Spleen (tissue), 7 donors: Measurements from ENCODE around the gene CSNK2B.

ENCODE experiments used
- POLR2A ChIP-seq, 3 donors: fragments of 450-650 bp; IDR thresholded peaks; one replicate each; pipeline ENCODE4 v1.5.1; 2017; ENCODE audit warnings: antibody characterized with exemption in 3 of 3, mild to moderate bottlenecking in 1 of 3
- POLR2AphosphoS5 ChIP-seq, 3 donors: sonication (generic); formaldehyde crosslinking; IDR thresholded peaks; one replicate each; pipeline ENCODE4 v1.5.1; 2017; ENCODE audit warnings: antibody characterized with exemption in 3 of 3
- TF ChIP-seq, protein P1 (sequence below), 11 experiments: fragments of 200-600 bp in 7 of 11; fragments of 450-650 bp in 4 of 11; sonication (generic) in 4 of 11; IDR thresholded peaks in 8 of 11; conservative IDR thresholded peaks in 3 of 11; 1 replicate in 7 of 11; 2 replicates in 4 of 11; pipeline versions ENCODE4 v1.4.0 to v1.8.0; 2016 to 2021; ENCODE audit warnings: antibody characterized with exemption in 11 of 11, inconsistent platforms in 4 of 11, mild to moderate bottlenecking in 1 of 11
- donor health status: DM: no; HTN: no; CAD: no; lungs with moderate emphysema.
- donor health status: DM: no; HTN: no; CAD: no.
- donor health status: DM: no; HTN: no; CAD: no.

DNA sequence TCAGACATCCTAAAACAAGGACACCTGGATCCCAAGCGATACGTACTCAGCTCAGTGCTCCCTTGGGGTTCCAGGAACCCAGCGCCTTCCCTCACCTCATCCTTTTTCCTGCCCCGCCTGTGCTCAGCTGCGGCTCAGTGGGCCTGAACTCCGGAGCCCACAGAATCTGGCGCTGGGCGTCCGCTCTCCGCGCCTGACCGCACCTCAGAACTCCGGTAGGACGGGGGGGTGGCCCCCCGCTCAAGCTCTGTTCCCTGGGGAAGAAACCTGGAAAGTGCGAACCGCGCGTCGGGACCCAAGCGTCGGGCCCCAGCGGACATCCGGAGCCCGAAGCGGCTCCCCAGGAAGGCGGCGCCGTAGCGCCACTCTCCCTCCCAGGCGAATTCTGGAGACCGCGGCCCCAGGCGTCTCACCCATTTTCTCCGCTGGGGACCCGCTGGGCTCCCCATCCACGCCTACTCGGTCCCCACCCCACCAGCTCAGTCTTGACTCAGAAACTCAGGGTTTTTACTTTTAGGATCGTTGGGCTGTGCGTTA, 15.3 kb downstream of the CSNK2B start:
- TF ChIP-seq POLR2A (IDR thresholded peaks at IDR 0.05) (no peak), POLR2AphosphoS5 (IDR thresholded peaks at IDR 0.05) (peak in 2 of 3 donors; percentile 69 to 74)
- TF ChIP-seq, protein P1, sequence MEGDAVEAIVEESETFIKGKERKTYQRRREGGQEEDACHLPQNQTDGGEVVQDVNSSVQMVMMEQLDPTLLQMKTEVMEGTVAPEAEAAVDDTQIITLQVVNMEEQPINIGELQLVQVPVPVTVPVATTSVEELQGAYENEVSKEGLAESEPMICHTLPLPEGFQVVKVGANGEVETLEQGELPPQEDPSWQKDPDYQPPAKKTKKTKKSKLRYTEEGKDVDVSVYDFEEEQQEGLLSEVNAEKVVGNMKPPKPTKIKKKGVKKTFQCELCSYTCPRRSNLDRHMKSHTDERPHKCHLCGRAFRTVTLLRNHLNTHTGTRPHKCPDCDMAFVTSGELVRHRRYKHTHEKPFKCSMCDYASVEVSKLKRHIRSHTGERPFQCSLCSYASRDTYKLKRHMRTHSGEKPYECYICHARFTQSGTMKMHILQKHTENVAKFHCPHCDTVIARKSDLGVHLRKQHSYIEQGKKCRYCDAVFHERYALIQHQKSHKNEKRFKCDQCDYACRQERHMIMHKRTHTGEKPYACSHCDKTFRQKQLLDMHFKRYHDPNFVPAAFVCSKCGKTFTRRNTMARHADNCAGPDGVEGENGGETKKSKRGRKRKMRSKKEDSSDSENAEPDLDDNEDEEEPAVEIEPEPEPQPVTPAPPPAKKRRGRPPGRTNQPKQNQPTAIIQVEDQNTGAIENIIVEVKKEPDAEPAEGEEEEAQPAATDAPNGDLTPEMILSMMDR (IDR thresholded peaks at IDR 0.05 in 8 of 11, conservative IDR thresholded peaks at IDR 0.05 in 3 of 11) = peak in 1 of 11 experiments; percentile 7
